Inflammatory macrophage treated with lipopolysaccharide for 4 hours (primary cell): ENCODE results near the gene KDF1.
"Not testable (repeated sequence)": the region's sequence is repeated elsewhere in the genome, so short reads cannot be mapped to it uniquely, and the experiment has no call there.

Source experiments
- DNase-seq: peaks from one replicate; pipeline ENCODE4 v3.0.0-alpha.2; 2020

Gene KDF1

DNA sequence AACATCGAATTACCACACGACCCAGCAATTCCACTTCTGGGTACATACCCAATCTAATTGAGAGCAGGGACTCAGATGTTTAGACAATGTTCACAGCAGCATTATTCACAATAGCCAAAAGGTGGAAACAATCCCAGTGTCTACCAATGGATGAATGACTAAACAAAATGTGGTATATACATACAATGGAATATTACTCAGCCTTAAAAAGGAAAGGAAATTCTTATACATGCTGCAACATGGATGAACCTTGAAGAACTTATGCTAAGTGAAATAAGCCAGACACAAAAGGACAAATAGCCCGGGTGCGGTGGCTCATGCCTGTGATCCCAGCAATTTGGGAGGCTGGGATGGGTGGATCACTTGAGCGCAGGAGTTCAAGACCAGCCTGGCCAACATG lies 6.9 kb downstream of the KDF1 start:
- no peak for DNase-seq

- no peak for DNase-seq
Measured at GRCh38 chr1:26951821-26952497, 8.3 kb downstream of the KDF1 start.

GRCh38 chr1:26951216-26951615 lies 9.1 kb downstream of the KDF1 start:
- no peak for DNase-seq

GRCh38 chr1:26950602-26951001 lies 9.7 kb downstream of the KDF1 start:
- DNase-seq: no peak

DNA sequence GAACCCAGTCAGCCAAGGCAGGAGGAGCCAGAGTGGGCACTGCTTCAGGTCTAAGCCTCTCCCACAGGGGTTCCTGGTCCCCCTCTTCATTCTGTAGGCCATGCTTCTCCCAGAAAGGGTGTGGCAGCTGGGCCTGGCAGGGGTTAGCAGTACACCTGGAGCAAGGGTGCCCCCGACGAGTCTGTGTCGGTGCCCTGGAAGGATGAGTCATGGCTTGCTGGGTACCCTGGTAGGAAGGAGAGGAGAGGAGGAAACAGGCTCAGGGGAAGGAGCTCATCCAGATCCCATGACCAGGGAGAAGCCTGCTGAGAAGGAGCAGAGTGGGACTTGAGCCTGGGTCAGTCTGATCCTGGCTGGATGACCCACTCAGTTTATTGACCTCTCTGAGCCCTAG lies 10.3 kb downstream of the KDF1 start:
- DNase-seq: no peak

DNA sequence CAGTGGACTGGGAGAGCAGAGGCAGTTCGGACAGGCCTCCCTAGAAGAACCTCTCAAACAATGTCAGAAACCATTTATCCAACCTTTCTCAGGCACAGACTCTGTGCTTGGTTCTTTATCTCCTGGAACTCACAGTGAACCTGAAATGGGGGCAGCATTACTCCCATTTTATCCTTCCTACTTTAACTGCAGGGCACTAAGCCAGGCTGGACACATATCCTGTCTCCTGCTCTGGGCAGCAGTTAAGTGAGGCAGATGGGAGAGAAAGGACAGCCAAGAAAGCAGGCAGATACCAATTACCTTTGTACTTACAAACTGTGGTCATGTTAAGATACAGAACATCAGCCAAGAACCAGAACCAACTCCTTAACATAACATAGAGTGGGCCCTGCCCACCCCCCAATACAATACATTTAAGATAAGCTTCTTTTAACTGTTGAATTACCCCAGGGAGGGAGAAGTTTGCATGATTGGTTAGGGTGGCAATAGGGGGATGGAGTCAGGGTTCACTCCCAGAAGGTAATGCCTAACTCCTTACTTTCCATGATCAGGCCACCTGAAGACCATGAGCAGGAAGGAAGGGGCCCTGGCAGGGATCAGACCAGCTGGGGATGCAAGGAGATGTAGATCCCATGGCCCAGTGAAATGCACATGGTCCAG lies 10.9 kb downstream of the KDF1 start:
- DNase-seq: no peak

DNA sequence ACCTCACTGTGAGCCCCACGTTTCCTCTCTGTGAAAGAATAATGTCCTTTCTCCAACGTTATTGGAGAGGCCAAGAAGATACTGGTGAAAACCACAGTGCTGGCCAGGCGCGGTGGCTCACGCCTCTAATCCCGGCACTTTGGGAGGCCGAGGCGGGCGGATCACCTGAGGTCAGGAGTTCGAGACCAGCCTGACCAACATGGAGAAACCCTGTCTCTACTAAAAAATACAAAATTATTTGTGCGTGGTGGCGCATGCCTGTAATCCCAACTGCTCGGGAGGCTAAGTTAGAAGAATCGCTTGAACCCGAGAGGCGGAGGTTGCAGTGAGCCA lies 11.6 kb downstream of the KDF1 start:
- not testable (repeated sequence) for DNase-seq

DNA sequence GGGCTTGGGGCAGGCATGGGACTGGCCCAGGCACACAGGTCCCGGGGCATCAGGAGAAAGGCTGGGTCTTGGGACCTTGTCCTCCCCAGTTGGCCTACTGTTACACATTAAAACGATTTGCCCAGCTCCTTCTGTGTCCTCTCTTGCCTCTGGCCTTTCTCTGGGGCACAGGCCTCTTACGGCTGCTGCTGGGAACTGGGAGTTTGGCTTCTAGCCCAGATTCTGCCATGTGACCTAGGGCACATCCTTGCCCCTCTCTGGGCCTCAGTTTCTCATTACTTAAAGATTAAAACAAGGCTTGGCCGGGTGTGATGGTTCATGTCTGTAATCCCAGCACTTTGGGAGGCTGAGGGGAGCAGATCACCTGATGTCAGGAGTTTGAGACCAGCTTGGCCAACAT lies 14.0 kb downstream of the KDF1 start:
- DNase-seq: no peak

GRCh38 chr1:26945728-26946127 lies 14.5 kb downstream of the KDF1 start:
- DNase-seq: no peak

DNA sequence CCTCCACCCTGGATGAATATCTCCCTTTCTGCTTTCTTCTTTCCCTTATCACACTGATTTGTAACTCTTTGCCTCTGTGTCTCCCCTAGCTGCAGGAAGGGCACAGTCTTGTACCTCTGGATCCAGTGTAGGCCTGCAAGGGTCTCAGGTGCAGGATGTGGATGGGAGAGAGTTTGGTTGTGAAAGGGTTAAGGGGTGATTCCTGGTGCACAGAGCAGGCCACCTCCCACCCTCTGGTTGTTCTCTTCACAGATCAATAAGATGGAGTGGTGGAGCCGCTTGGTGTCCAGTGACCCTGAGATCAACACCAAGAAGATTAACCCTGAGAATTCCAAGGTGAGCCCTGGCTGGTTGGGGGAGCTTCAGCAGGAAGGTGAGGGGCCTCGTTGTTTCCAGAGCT lies 15.1 kb downstream of the KDF1 start:
- no peak for DNase-seq

- no peak for DNase-seq
Measured at GRCh38 chr1:26942656-26943055, 17.6 kb downstream of the KDF1 start.

- no peak for DNase-seq
Measured at GRCh38 chr1:26941311-26941710, 19.0 kb downstream of the KDF1 start.

DNA sequence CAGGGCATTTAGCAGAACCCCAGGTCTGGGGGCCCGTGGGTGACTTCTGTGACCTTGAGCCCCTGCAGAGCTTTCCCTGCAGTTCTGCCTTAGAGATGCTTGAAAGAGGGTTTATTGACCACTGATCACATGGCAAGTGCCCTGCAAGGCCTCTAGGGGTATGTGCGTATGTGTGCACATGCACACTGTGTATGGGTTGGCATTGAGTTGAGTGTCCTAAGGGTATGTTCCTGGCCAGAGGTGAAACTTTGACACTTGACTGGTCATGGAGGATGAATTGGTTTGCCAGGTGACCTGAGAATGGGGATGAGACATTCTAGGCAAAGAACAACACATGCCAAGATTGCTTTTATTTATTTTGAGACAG lies 21.6 kb downstream of the KDF1 start:
- DNase-seq: no peak

DNA sequence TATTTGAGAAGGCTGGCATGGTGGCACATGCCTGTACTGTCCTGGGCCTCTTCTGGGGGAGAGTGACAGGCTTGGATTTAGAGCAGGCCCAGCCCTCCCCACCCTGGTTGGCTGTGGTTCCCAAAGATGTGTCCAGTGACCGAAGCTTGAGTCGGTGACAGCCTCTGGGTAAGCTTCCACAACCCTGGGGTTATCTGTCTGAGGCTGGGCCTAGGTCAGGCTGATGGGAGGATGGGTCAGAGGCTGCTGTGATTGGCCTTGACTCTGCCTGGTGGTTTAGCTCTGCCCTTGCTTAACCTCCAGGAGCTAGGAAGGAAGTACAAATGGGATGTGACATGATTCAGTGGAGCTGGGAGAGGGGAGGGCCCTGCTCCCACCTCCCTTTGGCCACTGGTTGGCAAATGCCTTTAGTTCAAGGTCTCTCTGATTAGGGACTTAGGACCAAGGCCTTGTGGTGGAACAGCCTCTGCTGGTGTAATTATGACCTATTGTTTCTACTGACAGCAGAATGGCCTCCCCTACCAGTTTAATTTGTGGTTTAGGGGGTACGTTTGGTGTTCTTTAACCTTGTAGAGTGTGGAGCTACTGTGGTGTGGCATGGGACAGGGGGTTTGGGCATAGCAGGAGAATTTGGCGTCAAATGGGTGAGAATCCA lies 22.1 kb downstream of the KDF1 start:
- DNase-seq: peak; percentile 42

- no peak for DNase-seq
Measured at GRCh38 chr1:26936823-26937222, 23.4 kb downstream of the KDF1 start.

GRCh38 chr1:26932531-26932930 lies 27.7 kb downstream of the KDF1 start:
- DNase-seq: peak; percentile 84

DNA sequence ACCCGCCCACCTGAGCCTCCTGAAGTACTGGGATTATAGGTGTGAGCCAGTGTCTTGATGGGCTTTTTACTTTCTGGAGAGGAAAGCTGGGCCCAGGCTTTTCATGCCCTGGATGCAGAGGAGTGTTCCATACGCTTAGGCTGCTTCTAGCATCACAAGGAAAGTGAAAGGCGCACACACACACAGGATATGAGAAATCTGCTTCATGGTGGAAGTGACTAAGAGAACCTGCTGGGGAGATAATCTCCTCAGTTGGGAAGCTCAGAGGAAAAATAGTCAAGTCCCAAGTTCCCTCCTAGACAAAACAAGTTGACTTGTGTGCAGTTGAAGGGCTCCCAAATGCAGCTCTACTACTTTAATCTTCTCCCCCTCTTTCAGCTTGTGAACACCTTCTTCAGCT lies 36.6 kb downstream of the KDF1 start:
- peak; percentile 24 for DNase-seq

- DNase-seq: no peak
Measured at GRCh38 chr1:26922901-26923300, 37.4 kb downstream of the KDF1 start.

DNA sequence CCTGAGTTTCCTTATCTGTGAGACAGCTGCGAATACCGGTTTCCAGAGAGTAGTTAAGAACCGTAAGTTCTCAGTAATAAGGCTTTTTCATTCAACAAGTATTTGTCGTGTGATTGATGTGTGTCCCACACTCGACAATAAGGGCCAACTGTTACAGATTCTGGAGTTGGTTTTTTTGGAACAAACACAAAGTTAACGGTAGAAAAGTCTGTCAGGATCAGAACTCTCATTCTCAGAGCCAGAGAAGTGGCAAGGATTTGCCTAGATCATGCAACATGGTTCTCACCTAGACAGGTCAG lies 37.9 kb downstream of the KDF1 start:
- DNase-seq: no peak

DNA sequence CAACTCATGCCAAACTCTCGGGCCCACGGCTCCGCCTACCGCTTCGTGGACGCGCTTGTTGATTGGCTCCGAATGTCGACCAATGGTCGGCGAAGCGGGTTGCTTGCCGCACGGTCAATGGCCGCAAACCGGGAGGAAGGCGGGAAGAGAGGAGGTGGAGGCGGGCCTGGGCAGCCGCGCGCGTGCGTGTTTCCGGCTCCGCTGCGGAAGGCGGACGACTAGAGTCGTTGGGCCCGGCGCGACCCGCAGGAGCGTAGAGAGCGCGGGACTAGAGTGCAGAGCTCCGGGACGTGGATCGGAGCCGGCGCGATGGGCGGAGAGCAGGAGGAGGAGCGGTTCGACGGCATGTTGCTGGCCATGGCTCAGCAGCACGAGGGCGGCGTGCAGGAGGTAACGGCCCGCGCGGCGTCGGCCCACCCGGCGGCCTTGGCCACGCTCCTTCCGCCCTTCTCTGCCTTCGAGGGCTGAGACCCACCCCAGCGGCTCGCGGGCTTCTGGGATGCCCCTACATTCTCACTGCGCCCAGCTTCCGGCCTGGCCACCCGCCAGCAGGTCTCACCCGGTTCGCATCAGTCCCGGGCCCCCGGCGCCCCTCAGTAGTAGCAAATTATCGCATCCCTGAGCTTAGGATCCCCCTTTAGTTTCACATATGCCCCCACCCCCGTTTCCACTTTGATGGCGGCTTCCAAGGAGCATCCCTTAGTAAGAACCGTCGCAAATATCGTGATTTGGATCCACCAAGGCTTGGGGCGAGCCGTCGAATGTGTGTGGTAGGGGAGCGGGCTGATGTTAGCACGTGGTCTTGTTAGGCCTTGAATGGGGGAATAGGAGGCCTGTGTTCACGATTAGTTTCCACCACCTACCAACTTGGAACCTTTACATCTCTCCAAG lies 38.5 kb downstream of the KDF1 start, which contains the start of gene NUDC:
Gene NUDC (plus strand): TSS at position 204 of the 891 bp plus-strand sequence. CDS start 106 bp downstream, at position 310.
- peak; percentile 98 for DNase-seq

DNA sequence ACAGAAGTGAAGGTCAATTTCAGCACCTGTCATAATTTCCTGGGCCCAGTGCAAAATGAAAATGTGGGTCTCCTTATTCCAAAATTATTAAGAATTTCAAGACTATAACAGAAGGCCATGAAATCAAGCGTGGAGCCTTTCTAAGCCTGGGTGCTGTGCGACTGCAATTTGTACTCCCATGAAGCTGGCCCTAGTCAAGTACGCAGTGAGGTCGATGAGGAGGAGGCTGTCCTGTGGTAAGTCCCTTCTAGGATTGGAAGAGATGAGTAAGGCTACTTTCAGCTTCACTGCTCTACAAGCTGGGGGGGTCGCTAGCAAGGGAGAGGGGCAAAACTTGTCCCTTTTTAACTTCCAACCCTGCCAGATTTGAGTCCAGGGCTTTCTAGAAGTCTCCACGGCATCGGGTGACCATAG lies 39.1 kb downstream of the KDF1 start:
- DNase-seq: no peak

GRCh38 chr1:26915204-26915842 lies 44.9 kb downstream of the KDF1 start:
- DNase-seq: no peak
